ENCODE measurements around the gene CBX8.

DNA sequence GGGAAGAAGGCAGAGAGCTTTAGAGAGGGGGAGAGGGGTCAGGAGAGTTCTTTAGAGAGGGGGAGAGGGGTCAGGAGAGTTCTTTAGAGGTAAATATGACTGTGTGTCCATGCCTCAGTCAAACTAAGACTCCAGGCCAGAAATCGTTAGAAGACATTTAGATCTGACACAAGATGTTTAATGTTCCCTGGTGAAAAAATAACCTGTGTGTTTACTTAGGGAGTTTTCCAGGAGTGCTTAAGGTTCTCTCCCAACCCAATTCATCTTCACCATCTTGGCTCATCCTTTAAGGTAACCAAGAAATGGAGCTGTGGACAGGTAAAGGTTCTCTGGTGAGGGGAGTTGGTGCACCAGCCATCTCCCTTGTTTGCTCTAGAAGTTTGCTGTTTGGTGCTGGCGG, 32.6 kb upstream of the CBX8 start:
- TF ChIP-seq, protein P1, sequence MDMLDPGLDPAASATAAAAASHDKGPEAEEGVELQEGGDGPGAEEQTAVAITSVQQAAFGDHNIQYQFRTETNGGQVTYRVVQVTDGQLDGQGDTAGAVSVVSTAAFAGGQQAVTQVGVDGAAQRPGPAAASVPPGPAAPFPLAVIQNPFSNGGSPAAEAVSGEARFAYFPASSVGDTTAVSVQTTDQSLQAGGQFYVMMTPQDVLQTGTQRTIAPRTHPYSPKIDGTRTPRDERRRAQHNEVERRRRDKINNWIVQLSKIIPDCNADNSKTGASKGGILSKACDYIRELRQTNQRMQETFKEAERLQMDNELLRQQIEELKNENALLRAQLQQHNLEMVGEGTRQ (IDR thresholded peaks at IDR 0.05; ENCODE audit: low read length): no peak
- TF ChIP-seq POLR2A (IDR thresholded peaks at IDR 0.05; ENCODE audit: control extremely low read depth in 1 of 2, low read depth in 2 of 2, low read length in 2 of 2) (no peak), POLR2AphosphoS5 (IDR thresholded peaks at IDR 0.05; ENCODE audit: low read depth, low read length) (no peak), EZH2 (IDR thresholded peaks at IDR 0.05; ENCODE audit: low read depth, low read length, severe bottlenecking) (no peak), MAFK (IDR thresholded peaks at IDR 0.05; ENCODE audit: low read depth, low read length) (no peak), SP2 (IDR thresholded peaks at IDR 0.05; ENCODE audit: low read length) (no peak), TCF12 (IDR thresholded peaks at IDR 0.05; ENCODE audit: low read depth, low read length) (no peak), YY1 (IDR thresholded peaks at IDR 0.05; ENCODE audit: low read depth, low read length) (no peak)
- TF ChIP-seq, protein P2, sequence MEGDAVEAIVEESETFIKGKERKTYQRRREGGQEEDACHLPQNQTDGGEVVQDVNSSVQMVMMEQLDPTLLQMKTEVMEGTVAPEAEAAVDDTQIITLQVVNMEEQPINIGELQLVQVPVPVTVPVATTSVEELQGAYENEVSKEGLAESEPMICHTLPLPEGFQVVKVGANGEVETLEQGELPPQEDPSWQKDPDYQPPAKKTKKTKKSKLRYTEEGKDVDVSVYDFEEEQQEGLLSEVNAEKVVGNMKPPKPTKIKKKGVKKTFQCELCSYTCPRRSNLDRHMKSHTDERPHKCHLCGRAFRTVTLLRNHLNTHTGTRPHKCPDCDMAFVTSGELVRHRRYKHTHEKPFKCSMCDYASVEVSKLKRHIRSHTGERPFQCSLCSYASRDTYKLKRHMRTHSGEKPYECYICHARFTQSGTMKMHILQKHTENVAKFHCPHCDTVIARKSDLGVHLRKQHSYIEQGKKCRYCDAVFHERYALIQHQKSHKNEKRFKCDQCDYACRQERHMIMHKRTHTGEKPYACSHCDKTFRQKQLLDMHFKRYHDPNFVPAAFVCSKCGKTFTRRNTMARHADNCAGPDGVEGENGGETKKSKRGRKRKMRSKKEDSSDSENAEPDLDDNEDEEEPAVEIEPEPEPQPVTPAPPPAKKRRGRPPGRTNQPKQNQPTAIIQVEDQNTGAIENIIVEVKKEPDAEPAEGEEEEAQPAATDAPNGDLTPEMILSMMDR (IDR thresholded peaks at IDR 0.05; ENCODE audit: control extremely low read depth in 1 of 3, insufficient read depth in 1 of 3, low read depth in 1 of 3, low read length in 3 of 3): no peak

Data from H1 (cell line).